UCSD-AML1 (cell line): ENCODE measurements around the gene WNT10A.
A peak's percentile ranks its signal among the peaks of the same experiment; 100 is the strongest.

Experiments
- DNase-seq: peaks from one replicate; lab custom pipeline; 2025; ENCODE audit not compliant: unreplicated experiment; lab: John Stamatoyannopoulos, UW

The WNT10A gene

DNA sequence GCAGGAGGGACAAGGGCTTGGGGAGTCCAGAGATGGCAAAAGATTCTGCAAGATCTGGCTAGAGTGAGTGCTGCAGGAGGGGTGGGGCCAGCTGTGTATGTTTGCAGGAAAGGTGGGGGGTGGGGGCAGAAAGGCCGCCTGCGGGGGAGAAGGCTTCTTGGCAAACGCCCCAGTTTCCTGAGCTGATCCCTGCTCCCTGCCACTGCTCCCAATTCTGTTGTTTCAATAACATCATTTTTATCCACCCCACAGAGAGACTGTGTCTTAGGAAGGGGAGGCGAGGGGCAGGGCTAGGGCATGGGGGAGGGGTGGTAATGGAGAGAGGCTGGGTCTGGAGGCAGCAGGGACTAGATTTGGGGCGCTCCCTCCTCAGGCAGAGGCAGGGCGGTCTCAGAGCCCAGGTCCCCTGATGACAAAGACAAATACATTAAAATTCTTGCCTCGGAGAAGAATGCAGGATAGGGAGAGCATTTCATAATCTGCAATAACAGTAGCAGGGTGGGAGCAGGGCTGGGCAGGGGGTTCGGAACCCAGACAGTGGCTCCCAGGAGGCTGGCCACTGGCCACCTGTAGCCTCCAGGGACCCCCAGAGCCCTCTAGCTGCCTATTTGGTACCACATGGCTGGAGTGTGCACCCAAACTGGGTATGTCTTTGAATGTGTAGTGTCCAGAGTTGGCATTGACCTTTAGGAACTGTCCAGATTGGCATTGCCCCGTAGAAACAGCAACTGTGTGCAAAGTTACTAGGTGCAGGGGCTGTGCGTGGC, 23.1 kb upstream of the WNT10A start:
- DNase-seq, result no peak

DNA sequence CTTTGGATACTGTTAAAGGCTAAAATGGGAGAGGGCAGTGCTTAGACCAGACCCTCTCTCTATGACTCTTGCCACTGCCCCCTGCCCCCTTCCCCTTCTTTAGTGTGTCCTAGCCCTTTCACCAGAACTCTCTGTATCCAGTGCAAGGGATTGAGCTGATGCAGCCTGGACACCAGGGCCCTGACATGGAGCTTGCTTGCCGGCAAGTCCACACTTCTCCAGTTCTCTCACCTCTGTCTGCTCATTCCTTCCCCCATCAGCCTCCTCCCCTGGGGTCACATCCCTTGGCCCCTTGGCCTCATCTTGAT, 22.6 kb upstream of the WNT10A start:
- DNase-seq, result no peak

GRCh38 chr2:218858671-218859555, 21.7 kb upstream of the WNT10A start:
- DNase-seq, result no peak

DNA sequence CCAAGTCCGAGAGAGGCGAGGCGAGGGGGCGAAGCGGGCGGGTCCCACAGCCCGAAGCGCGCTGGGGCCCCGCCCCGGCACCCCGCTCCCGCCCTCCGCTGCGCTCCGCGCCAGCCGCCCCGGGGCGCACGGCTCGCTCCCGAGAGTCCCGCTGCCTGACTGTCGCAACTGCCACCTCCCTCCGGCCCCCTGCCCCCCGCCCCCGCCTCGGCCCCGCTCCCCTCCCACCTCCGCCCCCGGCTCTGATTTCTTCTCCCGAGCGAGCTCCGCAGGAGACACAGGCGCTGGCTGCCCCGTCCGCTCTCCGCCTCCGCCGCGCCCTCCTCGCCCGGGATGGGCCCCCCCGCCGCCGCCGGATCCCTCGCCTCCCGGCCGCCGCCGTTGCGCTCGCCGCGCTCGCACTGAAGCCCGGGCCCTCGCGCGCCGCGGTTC, 21.1 kb upstream of the WNT10A start, which contains the start of gene WNT6:
TSS of gene WNT6 (plus strand) at position 250 of the 432 bp plus-strand sequence. CDS start 233 bp downstream, outside the sequence.
- DNase-seq, result no peak

DNA sequence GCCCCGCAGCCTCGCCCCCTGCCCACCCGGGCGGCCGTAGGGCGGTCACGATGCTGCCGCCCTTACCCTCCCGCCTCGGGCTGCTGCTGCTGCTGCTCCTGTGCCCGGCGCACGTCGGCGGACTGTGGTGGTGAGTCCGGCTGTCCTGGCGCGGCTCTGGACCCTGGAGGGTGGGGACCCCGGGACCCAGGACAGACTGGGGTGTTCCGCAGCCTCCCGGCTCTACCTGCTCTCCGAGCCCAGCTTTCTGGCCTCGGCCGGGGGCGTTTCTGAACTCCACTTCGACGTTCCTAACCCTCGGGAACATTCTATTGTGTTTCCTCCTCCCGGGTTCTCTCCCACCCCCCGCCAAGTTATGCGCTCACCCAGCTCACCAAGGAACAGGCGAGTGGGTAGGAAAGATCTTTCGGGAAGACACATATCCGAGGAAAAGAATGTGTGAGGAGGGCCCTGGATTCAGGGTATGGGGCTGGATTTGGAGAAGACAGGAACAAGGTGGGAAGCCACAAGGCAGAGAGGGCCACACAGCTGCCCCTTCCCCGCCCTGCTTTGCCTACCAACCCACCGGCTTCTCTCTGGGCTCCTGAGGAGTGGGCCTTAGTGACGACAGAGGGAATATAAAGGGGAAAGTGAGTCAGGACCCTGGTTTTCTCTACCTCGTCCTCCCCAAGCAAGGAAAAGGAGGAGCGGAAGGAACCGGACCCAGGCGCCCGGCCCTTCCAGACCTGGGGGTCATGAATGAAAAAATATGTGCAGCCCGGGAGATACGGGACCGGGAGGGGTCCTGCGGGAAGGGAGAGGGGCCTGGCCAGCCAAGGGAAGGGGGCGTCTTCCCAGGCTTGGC, 20.4 kb upstream of the WNT10A start:
- DNase-seq, result no peak

- DNase-seq, result peak; percentile 48
These were observed 19.7 kb upstream of the WNT10A start for GRCh38 chr2:218860950-218861381.

- no peak for DNase-seq
These were observed 18.9 kb upstream of the WNT10A start for GRCh38 chr2:218861645-218862318.

- DNase-seq, result no peak
These were observed 17.6 kb upstream of the WNT10A start for GRCh38 chr2:218863021-218863520.

GRCh38 chr2:218865396-218865795, 15.3 kb upstream of the WNT10A start:
- DNase-seq, result no peak

DNA sequence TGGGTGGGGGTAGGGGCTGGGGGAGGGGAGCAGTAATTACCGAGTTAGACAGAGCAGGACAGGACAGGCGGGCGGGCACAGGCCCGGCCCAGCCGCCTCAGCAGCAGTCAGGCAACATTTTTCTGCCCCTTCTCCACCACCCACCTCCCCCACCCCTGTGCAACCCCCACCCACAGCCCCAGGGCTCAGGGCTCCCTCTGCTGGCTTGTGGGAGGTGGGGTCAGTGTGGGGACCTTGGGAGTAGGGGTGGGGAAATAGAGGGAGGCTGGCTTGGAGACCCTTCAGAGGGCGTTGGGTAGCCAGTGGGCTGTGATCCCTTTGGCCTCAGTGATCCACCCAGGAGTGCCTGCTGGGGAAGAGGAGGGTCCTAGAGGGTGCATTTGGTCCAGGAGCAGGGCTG, 14.7 kb upstream of the WNT10A start:
- DNase-seq, result no peak

- DNase-seq, result no peak
These were observed 12.8 kb upstream of the WNT10A start for GRCh38 chr2:218867900-218868299.

DNA sequence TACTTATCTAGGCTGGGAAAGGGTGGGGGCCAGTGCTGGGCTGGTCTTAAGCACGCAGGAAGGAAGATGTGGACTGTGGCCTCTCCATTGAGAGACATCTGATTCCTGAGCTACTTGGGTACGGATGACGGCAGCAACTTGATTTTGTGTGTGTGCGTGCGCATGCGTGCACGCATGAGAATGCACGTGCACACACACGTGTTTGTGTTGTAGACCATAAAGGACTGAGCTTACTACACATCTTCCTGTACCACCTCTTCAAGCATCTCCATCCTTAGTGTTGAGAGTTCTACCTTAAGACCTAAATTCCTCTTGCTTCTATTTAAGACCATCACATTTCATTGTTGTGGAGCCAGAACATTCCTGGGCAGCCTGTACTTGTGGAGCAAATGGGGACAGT, 11.6 kb upstream of the WNT10A start:
- DNase-seq, result no peak

DNA sequence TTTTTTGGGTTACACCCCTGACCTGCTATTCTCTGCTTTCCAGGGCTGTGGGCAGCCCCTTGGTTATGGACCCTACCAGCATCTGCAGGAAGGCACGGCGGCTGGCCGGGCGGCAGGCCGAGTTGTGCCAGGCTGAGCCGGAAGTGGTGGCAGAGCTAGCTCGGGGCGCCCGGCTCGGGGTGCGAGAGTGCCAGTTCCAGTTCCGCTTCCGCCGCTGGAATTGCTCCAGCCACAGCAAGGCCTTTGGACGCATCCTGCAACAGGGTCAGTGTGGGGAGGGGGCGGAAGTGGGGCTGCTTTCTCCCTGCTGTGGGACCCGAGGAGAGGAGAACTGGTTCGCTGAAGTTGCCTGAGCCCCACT, 9.7 kb upstream of the WNT10A start:
- peak; percentile 81 for DNase-seq

- no peak for DNase-seq
These were observed 9.0 kb upstream of the WNT10A start for GRCh38 chr2:218871345-218872302.

DNA sequence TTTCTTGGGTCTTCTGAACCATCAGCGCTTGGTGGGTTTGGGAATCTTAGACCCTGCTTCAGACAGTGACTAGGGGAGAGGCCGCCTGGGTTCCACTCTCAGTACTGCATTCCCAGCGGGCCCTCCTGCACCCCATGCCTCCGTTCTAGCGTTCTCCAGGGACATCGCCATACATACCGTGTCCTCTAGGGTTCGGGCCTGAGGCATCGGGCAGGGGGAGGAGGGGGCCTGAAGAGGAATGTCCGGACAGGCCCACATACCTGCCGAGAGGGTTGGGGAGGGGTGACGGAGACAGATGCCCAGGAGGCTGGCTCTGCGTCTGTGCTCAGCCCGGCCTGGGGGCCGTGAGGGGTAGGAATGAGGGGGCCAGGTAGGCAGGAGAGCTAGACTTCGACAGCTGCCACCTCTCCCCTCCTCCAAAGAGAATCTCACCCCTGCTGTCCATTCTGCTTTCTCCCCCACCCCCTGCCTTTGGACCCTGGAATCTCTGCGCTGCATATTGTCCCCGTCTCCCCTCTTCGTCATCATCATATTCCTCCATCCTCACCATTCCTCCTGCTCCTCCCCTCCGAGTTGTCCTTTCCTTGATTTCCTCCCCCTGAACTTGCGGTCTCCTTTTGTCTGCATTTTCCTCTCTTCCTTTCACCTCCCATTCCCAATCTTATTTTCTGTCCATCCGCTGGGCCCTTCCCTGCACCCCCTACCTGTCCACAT, 7.8 kb upstream of the WNT10A start:
- no peak for DNase-seq

GRCh38 chr2:218873359-218874194, 7.1 kb upstream of the WNT10A start:
- DNase-seq, result no peak

- no peak for DNase-seq
These were observed 4.9 kb upstream of the WNT10A start for GRCh38 chr2:218875692-218876246.
